HUES6 (cell line): ENCODE data around the gene MRRF.

Experiments
- H3K27ac ChIP-seq: 2 replicates; pipeline ENCODE4 v1.7.0; 2013; ENCODE audit warnings: low read depth, mild to moderate bottlenecking, low read length, inconsistent platforms
- H3K27me3 ChIP-seq: 2 replicates; pipeline ENCODE4 v1.6.1; 2013; ENCODE audit warnings: low read length; ENCODE audit not compliant: control insufficient read depth, insufficient read depth
- H3K36me3 ChIP-seq: 2 replicates; pipeline ENCODE4 v1.6.1; 2013; ENCODE audit warnings: low read length; ENCODE audit not compliant: control insufficient read depth, insufficient read depth
- H3K4me1 ChIP-seq: 2 replicates; pipeline ENCODE4 v1.6.1; 2013; ENCODE audit warnings: low read length; ENCODE audit not compliant: control insufficient read depth, insufficient read depth
- H3K4me3 ChIP-seq: 2 replicates; pipeline ENCODE4 v1.5.1; 2013; ENCODE audit warnings: low read depth, low read length
- H3K9ac ChIP-seq: one replicate; pipeline ENCODE4 v1.6.1; 2013; ENCODE audit warnings: mild to moderate bottlenecking, low read length
- H3K9me3 ChIP-seq: 2 replicates; pipeline ENCODE4 v1.6.1; 2013; ENCODE audit warnings: low read depth, low read length; ENCODE audit not compliant: control insufficient read depth, insufficient read depth

MRRF gene

GRCh38 chr9:122264360-122265148 is at the start of gene MRRF, which contains the start of gene RBM18:
MRRF (plus strand) TSS chr9:122264882; CDS start chr9:122270892, 6,010 bp downstream.
RBM18 (minus strand) TSS chr9:122264840; CDS start chr9:122261492, 3,348 bp downstream.
- peaks cover 11% of the 10 kb centered on the region for H3K4me1 ChIP-seq
- H3K36me3 ChIP-seq: peaks cover 19% of the 10 kb centered on the region

GRCh38 chr9:122215663-122216062 is 49.0 kb upstream of the MRRF start:
- Histone ChIP-seq H3K4me3 (no peak overlapping the region), H3K27me3 (peaks cover 98% of the 10 kb centered on the region), H3K9ac (no peak overlapping the region), H3K9me3 (no peaks in the 10 kb centered on the region), H3K36me3 (no peaks in the 10 kb centered on the region), H3K27ac (no peak overlapping the region), H3K4me1 (peaks cover 27% of the 10 kb centered on the region)

More at GRCh38 chr9:122264360-122265148, at the start of gene MRRF, which contains the start of gene RBM18:
- H3K27me3 ChIP-seq: no peaks in the 10 kb centered on the region
- peak within 1 kb of the TSS; percentile 89 for H3K4me3 ChIP-seq
- H3K27ac ChIP-seq: peak within 1 kb of the TSS; percentile 67
- H3K9me3 ChIP-seq: no peaks in the 10 kb centered on the region
- peak within 1 kb of the TSS; percentile 93 for H3K9ac ChIP-seq

- Histone ChIP-seq H3K27me3 (peaks cover 99% of the 10 kb centered on the region), H3K9ac (no peak overlapping the region), H3K36me3 (no peaks in the 10 kb centered on the region)
These were observed 48.4 kb upstream of the MRRF start for GRCh38 chr9:122216138-122216797.

GRCh38 chr9:122216798-122217418 is 47.8 kb upstream of the MRRF start:
- peaks cover 38% of the 10 kb centered on the region for H3K4me1 ChIP-seq
- no peaks in the 10 kb centered on the region for H3K9me3 ChIP-seq
- no peak overlapping the region for H3K9ac ChIP-seq
- 0 out of 2 replicates have a peak overlapping the region, but pooled peaks have one; percentile 5 for H3K4me3 ChIP-seq
- H3K36me3 ChIP-seq: no peaks in the 10 kb centered on the region
- H3K27me3 ChIP-seq: peaks cover 99% of the 10 kb centered on the region
- no peak overlapping the region for H3K27ac ChIP-seq

More at GRCh38 chr9:122216138-122216797, 48.4 kb upstream of the MRRF start:
- no peaks in the 10 kb centered on the region for H3K9me3 ChIP-seq
- H3K4me3 ChIP-seq: no peak overlapping the region
- H3K27ac ChIP-seq: no peak overlapping the region
- peaks cover 32% of the 10 kb centered on the region for H3K4me1 ChIP-seq

- Histone ChIP-seq H3K27ac (no peak overlapping the region), H3K4me3 (no peak overlapping the region), H3K4me1 (peaks cover 40% of the 10 kb centered on the region), H3K36me3 (no peaks in the 10 kb centered on the region), H3K9ac (no peak overlapping the region), H3K9me3 (no peaks in the 10 kb centered on the region), H3K27me3 (peaks cover 99% of the 10 kb centered on the region)
These were observed 47.0 kb upstream of the MRRF start for GRCh38 chr9:122217640-122218039.

GRCh38 chr9:122218071-122218934 is 46.4 kb upstream of the MRRF start:
- H3K36me3 ChIP-seq: no peaks in the 10 kb centered on the region
- peaks cover 40% of the 10 kb centered on the region for H3K4me1 ChIP-seq
- H3K9ac ChIP-seq: no peak overlapping the region
- H3K9me3 ChIP-seq: no peaks in the 10 kb centered on the region
- no peak overlapping the region for H3K27ac ChIP-seq
- peak overlapping the region; percentile 61 for H3K4me3 ChIP-seq
- H3K27me3 ChIP-seq: peaks cover 99% of the 10 kb centered on the region

GRCh38 chr9:122218935-122219855 is 45.5 kb upstream of the MRRF start:
- peaks cover 100% of the 10 kb centered on the region for H3K27me3 ChIP-seq
- H3K9me3 ChIP-seq: no peaks in the 10 kb centered on the region
- peaks cover 40% of the 10 kb centered on the region for H3K4me1 ChIP-seq
- peak overlapping the region; percentile 61 for H3K4me3 ChIP-seq
- no peaks in the 10 kb centered on the region for H3K36me3 ChIP-seq
- H3K27ac ChIP-seq: no peak overlapping the region
- H3K9ac ChIP-seq: no peak overlapping the region

GRCh38 chr9:122219856-122220672 is 44.6 kb upstream of the MRRF start:
- Histone ChIP-seq H3K4me3 (peak overlapping the region; percentile 61), H3K4me1 (peaks cover 37% of the 10 kb centered on the region), H3K27me3 (peaks cover 100% of the 10 kb centered on the region), H3K9me3 (no peaks in the 10 kb centered on the region), H3K27ac (no peak overlapping the region), H3K36me3 (no peaks in the 10 kb centered on the region), H3K9ac (no peak overlapping the region)

- Histone ChIP-seq H3K4me3 (peak overlapping the region; percentile 61), H3K36me3 (no peaks in the 10 kb centered on the region), H3K27ac (no peak overlapping the region), H3K27me3 (peaks cover 100% of the 10 kb centered on the region), H3K9me3 (no peaks in the 10 kb centered on the region), H3K9ac (no peak overlapping the region), H3K4me1 (peaks cover 37% of the 10 kb centered on the region)
These were observed 44.0 kb upstream of the MRRF start for GRCh38 chr9:122220673-122221182.
